GM12878 (cell line): ENCODE measurements around the gene APPBP2. TPM values are rescaled to one million over a fixed set of nuclear protein-coding genes. Genes with fewer than 3 reads are reported as not detected.

Experiments used
- ATAC-seq: fragments of 200-7000 bp; cut with Tn5 transposase; 3 replicates; pipeline ENCODE4 v1.9.1; 2020; ENCODE audit warnings: mild to moderate bottlenecking, moderate library complexity
- BruUV-seq: library from RNA; stranded (reverse); fragments of 400-500 nt; replicated peaks from 2 replicates; lab custom pipeline; 2021; lab: Mats Ljungman, UMichigan
- CTCF ChIA-PET: fragments of 300-600 bp; sonication (Branson Sonifier 250); formaldehyde crosslinking; extraction: SDS; loops from one replicate; lab custom pipeline; 2021; ENCODE audit warnings: inconsistent platforms; lab: Yijun Ruan, JAX
- POLR2A ChIA-PET: fragments of 350-600 bp; formaldehyde crosslinking; extraction: SDS; loops from one replicate; lab custom pipeline; 2021; ENCODE audit warnings: inconsistent platforms; lab: Charles Lee
- RAD21 ChIA-PET: fragments of 300-600 bp; sonication (Branson Sonifier 250); formaldehyde crosslinking; loops from one replicate; lab custom pipeline; 2023; ENCODE audit warnings: antibody characterized with exemption; ENCODE audit not compliant: unreplicated experiment; lab: Charles Lee
- SMC1A ChIA-PET: fragments of 300-600 bp; sonication (Branson Sonifier 250); formaldehyde crosslinking; loops from one replicate; lab custom pipeline; 2023; ENCODE audit not compliant: unreplicated experiment, uncharacterized antibody; lab: Charles Lee
- DNase-seq: peaks from one replicate; pipeline ENCODE4 v3.0.0-alpha.2; 2011; ENCODE audit warnings: low read depth, low spot score
- FAIRE-seq: peaks from 3 replicates; lab custom pipeline; 2011; peaks lifted over from hg19 to GRCh38; lab: Jason Lieb, UNC
- H2AFZ ChIP-seq: 2 replicates; pipeline ENCODE4 v1.6.0; 2011; ENCODE audit warnings: low read depth, low read length, control low read depth; ENCODE audit not compliant: control insufficient read depth
- H3K27ac ChIP-seq: 2 replicates; pipeline ENCODE4 v1.5.1; 2011; ENCODE audit warnings: control low read depth; ENCODE audit not compliant: control insufficient read depth, insufficient read depth
- H3K27me3 ChIP-seq, 2 experiments: replicated peaks in 1 of 2; 2 replicates each; pipeline versions ENCODE4 v1.6.0 to v1.6.1; 2011; ENCODE audit warnings: low read length in 1 of 2; ENCODE audit not compliant: control insufficient read depth in 2 of 2, insufficient read depth in 2 of 2
- H3K36me3 ChIP-seq, 2 experiments: 2 replicates each; pipeline ENCODE4 v1.5.1; 2011; ENCODE audit warnings: low read length in 1 of 2; ENCODE audit not compliant: control insufficient read depth in 2 of 2, insufficient read depth in 2 of 2
- H3K4me1 ChIP-seq: 2 replicates; pipeline ENCODE4 v1.6.1; 2011; ENCODE audit warnings: mild to moderate bottlenecking, low read length, moderate library complexity, mixed read lengths; ENCODE audit not compliant: control insufficient read depth, insufficient read depth
- H3K4me2 ChIP-seq: 2 replicates; pipeline ENCODE4 v1.6.0; 2011; ENCODE audit warnings: control low read depth; ENCODE audit not compliant: control insufficient read depth, insufficient read depth
- H3K4me3 ChIP-seq: fragments of 200-600 bp; sonication (generic); 2 replicates; pipeline ENCODE4 v1.5.1; 2016
- H3K79me2 ChIP-seq: 2 replicates; pipeline ENCODE4 v1.6.0; 2011; ENCODE audit warnings: low read length; ENCODE audit not compliant: control insufficient read depth, insufficient read depth
- H3K9ac ChIP-seq: 2 replicates; pipeline ENCODE4 v1.8.0; 2011; ENCODE audit warnings: low read length, control low read depth, mixed read lengths; ENCODE audit not compliant: control insufficient read depth, insufficient read depth
- H3K9me3 ChIP-seq: replicated peaks from 3 replicates; pipeline ENCODE4 v1.5.1; 2011; ENCODE audit warnings: mild to moderate bottlenecking, low read length; ENCODE audit not compliant: control insufficient read depth, insufficient read depth
- H4K20me1 ChIP-seq: 2 replicates; pipeline ENCODE4 v1.6.0; 2011; ENCODE audit not compliant: control insufficient read depth, insufficient read depth
- BACH1 ChIP-seq: fragments of 450-650 bp; IDR thresholded peaks from 2 replicates; pipeline ENCODE4 v1.6.1; 2017; ENCODE audit warnings: mild to moderate bottlenecking, borderline replicate concordance
- FOXK2 ChIP-seq: fragments of 450-650 bp; IDR thresholded peaks from 2 replicates; pipeline ENCODE4 v1.6.1; 2017; ENCODE audit warnings: mild to moderate bottlenecking, moderate library complexity
- MTA2 ChIP-seq: fragments of 450-650 bp; IDR thresholded peaks from 2 replicates; pipeline ENCODE4 v1.6.1; 2016; ENCODE audit warnings: low read depth, mild to moderate bottlenecking, moderate library complexity
- POLR2A ChIP-seq: IDR thresholded peaks from 2 replicates; pipeline ENCODE4 v1.6.1; 2011; ENCODE audit warnings: low read depth, mild to moderate bottlenecking, low read length
- RB1 ChIP-seq: fragments of 450-650 bp; formaldehyde crosslinking; IDR thresholded peaks from 2 replicates; pipeline ENCODE4 v1.6.1; 2017; ENCODE audit warnings: mild to moderate bottlenecking, borderline replicate concordance
- RELA ChIP-seq: fragments of 450-650 bp; IDR thresholded peaks from 2 replicates; pipeline ENCODE4 v1.8.0; 2014; ENCODE audit warnings: borderline replicate concordance; ENCODE audit not compliant: partially characterized antibody
- RFX5 ChIP-seq: IDR thresholded peaks from 2 replicates; pipeline ENCODE4 v1.6.1; 2011; ENCODE audit warnings: low read depth, low read length, improper control_type of control experiment
- SREBF1 ChIP-seq: IDR thresholded peaks from 2 replicates; pipeline ENCODE4 v1.6.1; 2012; ENCODE audit warnings: mild to moderate bottlenecking, low read length
- TARDBP ChIP-seq: IDR thresholded peaks from 2 replicates; pipeline ENCODE4 v1.6.1; 2016; ENCODE audit warnings: borderline replicate concordance
- WRNIP1 ChIP-seq: IDR thresholded peaks from 2 replicates; pipeline ENCODE4 v1.6.1; 2011; ENCODE audit warnings: low read depth, low read length, improper control_type of control experiment, borderline replicate concordance
- WGBS: methylation state at CpG from one replicate; pipeline ENCODE4 v1.1.6; 2016; ENCODE audit warnings: low lambda C conversion rate; ENCODE audit not compliant: insufficient replicate concordance, insufficient coverage; ENCODE audit errors: missing lambda C conversion rate; 5-methylcytosine and 5-hydroxymethylcytosine counted together
- in situ Hi-C: fragments of 300-500 bp; cut with MboI; formaldehyde crosslinking; loops from 9 replicates; pipeline ENCODE4 v1.14.3; 2018; ENCODE audit warnings: mixed read lengths
- intact Hi-C: fragments of 100-400 bp; cut with micrococcal nuclease; formaldehyde crosslinking; loops from one replicate; pipeline ENCODE4 v1.14.2; 2022; ENCODE audit not compliant: unreplicated experiment
- polyA plus RNA-seq, 11 experiments: library from polyadenylated mRNA; depleted of rRNA in 4 of 11; unstranded in 6 of 11; stranded (reverse) in 5 of 11; fragments of >200 nt; fragmentation: Nextera tagmentation in 4 of 11; fragmentation: Illumina TruSeq in 1 of 11; extraction: Ambion mirVana in 4 of 11; extraction: Trizol in 1 of 11; gene quantifications; 1 replicate in 1 of 11; 2 replicates in 10 of 11; pipeline versions ENCODE4 v1.2.1 to v1.2.3, GENCODE V29; 2011 to 2016; ENCODE audit warnings: inconsistent platforms in 2 of 11, missing spikeins in 2 of 11, low read depth in 1 of 11
- total RNA-seq, 4 experiments: library from RNA; depleted of rRNA in 3 of 4; stranded (reverse); fragments of >200 nt in 3 of 4; fragmentation: Illumina TruSeq in 1 of 4; extraction: Trizol in 1 of 4; gene quantifications; 2 replicates each; pipeline versions ENCODE4 v1.2.1 to v1.2.3, GENCODE V29; 2013 to 2021
- TF ChIP-seq, protein P1 (sequence below): fragments of 450-650 bp; IDR thresholded peaks from 2 replicates; pipeline ENCODE4 v1.6.1; 2017; ENCODE audit warnings: mild to moderate bottlenecking, moderate library complexity
- TF ChIP-seq, protein P2 (sequence below): IDR thresholded peaks from 2 replicates; pipeline ENCODE4 v1.6.1; 2012; ENCODE audit warnings: low read depth, low read length, improper control_type of control experiment

The APPBP2 gene
- total and polyA plus RNA-seq, 10 of the 15 experiments (the other 5 are each of a cell fraction or from before 2014, with no cell fraction given) = 4.3 to 30.8 (median 13.1) TPM

DNA sequence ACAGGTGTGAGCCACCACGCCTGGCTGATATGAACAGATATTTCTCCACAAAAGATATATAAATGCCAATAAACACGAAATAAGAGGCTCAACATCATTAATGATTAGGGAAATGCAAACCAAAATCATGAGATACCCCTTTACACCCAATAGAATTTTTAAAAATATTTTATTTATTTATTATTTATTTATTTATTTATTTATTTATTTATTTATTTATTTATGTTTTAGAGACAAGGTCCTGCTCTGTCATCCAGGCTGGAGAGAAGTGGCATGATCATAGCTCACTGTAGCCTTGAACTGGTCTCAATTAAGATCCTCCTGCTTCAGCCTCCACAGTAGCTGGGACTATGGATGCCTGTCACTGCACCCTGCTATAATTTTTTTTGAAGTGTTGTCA is 30.8 kb downstream of the APPBP2 start:
- TF ChIP-seq RELA = no peak
- TF ChIP-seq RB1 = no peak
- no peak for TF ChIP-seq BACH1
- Histone ChIP-seq H3K9ac (no peak overlapping the region), H3K4me3 (no peak overlapping the region), H2AFZ (no peak overlapping the region), H3K27me3 (no peaks in the 10 kb centered on the region), H3K9me3 (peaks cover 24% of the 10 kb centered on the region), H4K20me1 (no peaks in the 10 kb centered on the region), H3K4me1 (no peaks in the 10 kb centered on the region), H3K36me3 (peaks cover 12 to 29% of the 10 kb centered on the region in 2 experiments), H3K79me2 (no peaks in the 10 kb centered on the region), H3K4me2 (no peak overlapping the region), H3K27ac (no peak overlapping the region)
- SMC1A ChIA-PET = interaction anchor here (0.6 kb wide), 2 partner anchors 196 to 267 kb away, joined by 3 to 5 read pairs; no protein-coding TSS in a partner anchor
- ATAC-seq (no peak), DNase-seq (no peak), FAIRE-seq (no peak)
- in situ Hi-C loops = no loop called here
- 95% methylated on average over 2 of the region's 2 CpGs for WGBS
- BruUV-seq = no TSS peak
- intact Hi-C loops = no loop called here
- RAD21 ChIA-PET = no interaction called here
- CTCF ChIA-PET = interaction anchor here (0.6 to 0.9 kb wide), 2 partner anchors 23 to 1584 kb away, joined by 3 read pairs; no protein-coding TSS in a partner anchor
- POLR2A ChIA-PET = no interaction called here

DNA sequence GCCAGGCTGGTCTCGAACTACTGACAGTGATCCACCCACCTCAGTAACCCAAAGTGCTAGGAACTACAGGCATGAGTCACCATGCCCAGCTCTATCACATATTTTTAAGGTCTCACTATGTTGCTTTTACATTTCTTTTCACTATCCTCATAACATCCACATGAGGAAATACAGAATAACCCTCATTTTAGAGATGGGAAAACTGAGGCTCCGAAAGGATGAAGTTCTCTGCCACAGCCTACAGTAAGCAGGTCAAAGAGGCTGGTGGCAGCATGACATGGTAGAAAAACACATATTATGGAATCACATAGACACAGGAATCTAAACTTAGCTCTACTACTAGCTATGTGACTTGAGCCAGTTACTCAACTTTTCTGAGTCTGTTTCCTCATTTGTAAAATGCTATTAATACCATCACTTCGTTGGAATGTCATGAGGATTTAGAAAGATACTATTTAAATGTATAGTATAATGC is 32.2 kb downstream of the APPBP2 start:
- Histone ChIP-seq H4K20me1 (no peaks in the 10 kb centered on the region), H3K79me2 (no peaks in the 10 kb centered on the region), H3K4me1 (no peaks in the 10 kb centered on the region), H3K4me2 (no peak overlapping the region), H3K9ac (no peak overlapping the region), H3K27me3 (no peaks in the 10 kb centered on the region), H3K27ac (no peak overlapping the region), H3K36me3 (peaks cover 11 to 31% of the 10 kb centered on the region in 2 experiments), H3K9me3 (peaks cover 24% of the 10 kb centered on the region), H2AFZ (no peak overlapping the region), H3K4me3 (no peak overlapping the region)
- ChIA-PET SMC1A (no interaction called here), CTCF (no interaction called here), RAD21 (no interaction called here), POLR2A (no interaction called here)
- BruUV-seq = TSS peak; percentile 14
- no peak for ATAC-seq
- intact Hi-C loops = no loop called here
- in situ Hi-C loops = no loop called here
- DNase-seq = no peak
- WGBS = 100% methylated on average over 3 of the region's 3 CpGs
- FAIRE-seq = no peak
- no peak for TF ChIP-seq FOXK2
- TF ChIP-seq, protein P1, sequence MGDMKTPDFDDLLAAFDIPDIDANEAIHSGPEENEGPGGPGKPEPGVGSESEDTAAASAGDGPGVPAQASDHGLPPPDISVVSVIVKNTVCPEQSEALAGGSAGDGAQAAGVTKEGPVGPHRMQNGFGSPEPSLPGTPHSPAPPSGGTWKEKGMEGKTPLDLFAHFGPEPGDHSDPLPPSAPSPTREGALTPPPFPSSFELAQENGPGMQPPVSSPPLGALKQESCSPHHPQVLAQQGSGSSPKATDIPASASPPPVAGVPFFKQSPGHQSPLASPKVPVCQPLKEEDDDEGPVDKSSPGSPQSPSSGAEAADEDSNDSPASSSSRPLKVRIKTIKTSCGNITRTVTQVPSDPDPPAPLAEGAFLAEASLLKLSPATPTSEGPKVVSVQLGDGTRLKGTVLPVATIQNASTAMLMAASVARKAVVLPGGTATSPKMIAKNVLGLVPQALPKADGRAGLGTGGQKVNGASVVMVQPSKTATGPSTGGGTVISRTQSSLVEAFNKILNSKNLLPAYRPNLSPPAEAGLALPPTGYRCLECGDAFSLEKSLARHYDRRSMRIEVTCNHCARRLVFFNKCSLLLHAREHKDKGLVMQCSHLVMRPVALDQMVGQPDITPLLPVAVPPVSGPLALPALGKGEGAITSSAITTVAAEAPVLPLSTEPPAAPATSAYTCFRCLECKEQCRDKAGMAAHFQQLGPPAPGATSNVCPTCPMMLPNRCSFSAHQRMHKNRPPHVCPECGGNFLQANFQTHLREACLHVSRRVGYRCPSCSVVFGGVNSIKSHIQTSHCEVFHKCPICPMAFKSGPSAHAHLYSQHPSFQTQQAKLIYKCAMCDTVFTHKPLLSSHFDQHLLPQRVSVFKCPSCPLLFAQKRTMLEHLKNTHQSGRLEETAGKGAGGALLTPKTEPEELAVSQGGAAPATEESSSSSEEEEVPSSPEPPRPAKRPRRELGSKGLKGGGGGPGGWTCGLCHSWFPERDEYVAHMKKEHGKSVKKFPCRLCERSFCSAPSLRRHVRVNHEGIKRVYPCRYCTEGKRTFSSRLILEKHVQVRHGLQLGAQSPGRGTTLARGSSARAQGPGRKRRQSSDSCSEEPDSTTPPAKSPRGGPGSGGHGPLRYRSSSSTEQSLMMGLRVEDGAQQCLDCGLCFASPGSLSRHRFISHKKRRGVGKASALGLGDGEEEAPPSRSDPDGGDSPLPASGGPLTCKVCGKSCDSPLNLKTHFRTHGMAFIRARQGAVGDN = no peak
- TF ChIP-seq TARDBP = no peak
- no peak for TF ChIP-seq WRNIP1
- TF ChIP-seq MTA2 = no peak
- no peak for TF ChIP-seq RFX5
- TF ChIP-seq POLR2A = no peak
- TF ChIP-seq SREBF1 = no peak
- TF ChIP-seq, protein P2, sequence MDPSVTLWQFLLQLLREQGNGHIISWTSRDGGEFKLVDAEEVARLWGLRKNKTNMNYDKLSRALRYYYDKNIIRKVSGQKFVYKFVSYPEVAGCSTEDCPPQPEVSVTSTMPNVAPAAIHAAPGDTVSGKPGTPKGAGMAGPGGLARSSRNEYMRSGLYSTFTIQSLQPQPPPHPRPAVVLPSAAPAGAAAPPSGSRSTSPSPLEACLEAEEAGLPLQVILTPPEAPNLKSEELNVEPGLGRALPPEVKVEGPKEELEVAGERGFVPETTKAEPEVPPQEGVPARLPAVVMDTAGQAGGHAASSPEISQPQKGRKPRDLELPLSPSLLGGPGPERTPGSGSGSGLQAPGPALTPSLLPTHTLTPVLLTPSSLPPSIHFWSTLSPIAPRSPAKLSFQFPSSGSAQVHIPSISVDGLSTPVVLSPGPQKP = no peak
